ENCODE data around the gene TNS4. TPM values are rescaled to one million over a fixed set of nuclear protein-coding genes. Genes with fewer than 3 reads are reported as not detected.

Gene TNS4
- total RNA-seq, 1 experiment from 2014 or later = 127 TPM

- no TSS peak for BruUV-seq (replicated peaks)
- TF ChIP-seq EZH2phosphoT487 (IDR thresholded peaks at IDR 0.05; ENCODE audit: borderline replicate concordance, low read length) (no peak), EZH2 (IDR thresholded peaks at IDR 0.05; ENCODE audit: low read length, unreplicated experiment) (no peak), CTCF (conservative IDR thresholded peaks at IDR 0.05; ENCODE audit: low read depth, low read length) (no peak)
- no peak overlapping the region for H3K9ac ChIP-seq (ENCODE audit: low read length)
Observed at GRCh38 chr17:40533896-40534295, 32.5 kb upstream of the TNS4 start.

GRCh38 chr17:40532520-40533253 lies 31.3 kb upstream of the TNS4 start:
- ChIA-PET CTCF (interaction anchor here (0.6 to 3.0 kb wide), 9 partner anchors 28 to 116 kb away, joined by 3 to 48 read pairs (median 6); partner anchors contain the start of gene TOP2A), POLR2A (ENCODE audit: unreplicated experiment) (interaction anchor here (0.6 to 1.1 kb wide), 2 partner anchors 93 to 1156 kb away, joined by 4 read pairs; no protein-coding TSS in a partner anchor)
- H3F3A ChIP-seq (ENCODE audit: low read length, unreplicated experiment) = no peaks in the 10 kb centered on the region
- no peak overlapping the region for H3K4me3 ChIP-seq (ENCODE audit: low read length)
- DNase-seq (no peak), ATAC-seq (0 out of 2 replicates have a peak, but pooled peaks have one; percentile 7)
- H3K9me2 ChIP-seq (replicated peaks; ENCODE audit: low read length) = no peaks in the 10 kb centered on the region
- H3K9me3 ChIP-seq (ENCODE audit: low read length) = no peaks in the 10 kb centered on the region
- H3K27ac ChIP-seq (ENCODE audit: low read length) = peak overlapping the region; percentile 49
- 0 out of 2 replicates have a peak overlapping the region, but pooled peaks have one; percentile 6 for H2AFZ ChIP-seq (ENCODE audit: low read length)
- H3K79me2 ChIP-seq (ENCODE audit: low read length) = no peaks in the 10 kb centered on the region
- no peak for TF ChIP-seq EZH2phosphoT487 (IDR thresholded peaks at IDR 0.05; ENCODE audit: borderline replicate concordance, low read length)
- TF ChIP-seq EZH2 (IDR thresholded peaks at IDR 0.05; ENCODE audit: low read length, unreplicated experiment) = no peak
- TF ChIP-seq CTCF (conservative IDR thresholded peaks at IDR 0.05; ENCODE audit: low read depth, low read length) = no peak
- H3K4me1 ChIP-seq (ENCODE audit: insufficient read depth, low read length) = peaks cover 28% of the 10 kb centered on the region
- 0 out of 2 replicates have a peak overlapping the region, but pooled peaks have one; percentile 9 for H3K4me2 ChIP-seq (ENCODE audit: low read length)
- no peaks in the 10 kb centered on the region for H3K36me3 ChIP-seq (ENCODE audit: low read depth, low read length)
- intact Hi-C loops (cut with micrococcal nuclease) = loop anchor here (1.0 to 5.0 kb wide), 3 partner anchors 28 to 91 kb away; no protein-coding TSS in a partner anchor
- no peaks in the 10 kb centered on the region for H3K27me3 ChIP-seq (ENCODE audit: low read length)
- H4K20me1 ChIP-seq (ENCODE audit: low read length) = no peaks in the 10 kb centered on the region
- no TSS peak for BruUV-seq (replicated peaks)
- peak overlapping the region; percentile 37; the same call in 1 of the 2 replicates for H3K9ac ChIP-seq (ENCODE audit: low read length)

More at GRCh38 chr17:40533896-40534295, 32.5 kb upstream of the TNS4 start:
- no peaks in the 10 kb centered on the region for H3F3A ChIP-seq (ENCODE audit: low read length, unreplicated experiment)
- no peaks in the 10 kb centered on the region for H3K9me2 ChIP-seq (replicated peaks; ENCODE audit: low read length)
- no peak overlapping the region for H2AFZ ChIP-seq (ENCODE audit: low read length)
- ChIA-PET CTCF (interaction anchor here (0.7 to 3.0 kb wide), 7 partner anchors 27 to 171 kb away, joined by 3 to 48 read pairs (median 4); no protein-coding TSS in a partner anchor), POLR2A (ENCODE audit: unreplicated experiment) (no interaction called here)
- no peak overlapping the region; the same call in 1 of the 2 replicates for H3K27ac ChIP-seq (ENCODE audit: low read length)
- no peaks in the 10 kb centered on the region for H3K79me2 ChIP-seq (ENCODE audit: low read length)
- H3K27me3 ChIP-seq (ENCODE audit: low read length) = no peaks in the 10 kb centered on the region
- no peaks in the 10 kb centered on the region for H4K20me1 ChIP-seq (ENCODE audit: low read length)
- peaks cover 28% of the 10 kb centered on the region for H3K4me1 ChIP-seq (ENCODE audit: insufficient read depth, low read length)
- intact Hi-C loops (cut with micrococcal nuclease) = loop anchor here (1.0 to 5.0 kb wide), 3 partner anchors 26 to 93 kb away; no protein-coding TSS in a partner anchor
- peak; percentile 34 for ATAC-seq
- H3K4me2 ChIP-seq (ENCODE audit: low read length) = peak overlapping the region; percentile 4; the same call in 1 of the 2 replicates
- H3K9me3 ChIP-seq (ENCODE audit: low read length) = no peaks in the 10 kb centered on the region
- H3K36me3 ChIP-seq (ENCODE audit: low read depth, low read length) = no peaks in the 10 kb centered on the region
- DNase-seq = peak; percentile 14
- no peak overlapping the region for H3K4me3 ChIP-seq (ENCODE audit: low read length)
